Measurements from ENCODE around the gene VEZF1.
"Not testable (repeated sequence)": the region's sequence is repeated elsewhere in the genome, so short reads cannot be mapped to it uniquely, and the experiment has no call there.

Gene VEZF1

DNA sequence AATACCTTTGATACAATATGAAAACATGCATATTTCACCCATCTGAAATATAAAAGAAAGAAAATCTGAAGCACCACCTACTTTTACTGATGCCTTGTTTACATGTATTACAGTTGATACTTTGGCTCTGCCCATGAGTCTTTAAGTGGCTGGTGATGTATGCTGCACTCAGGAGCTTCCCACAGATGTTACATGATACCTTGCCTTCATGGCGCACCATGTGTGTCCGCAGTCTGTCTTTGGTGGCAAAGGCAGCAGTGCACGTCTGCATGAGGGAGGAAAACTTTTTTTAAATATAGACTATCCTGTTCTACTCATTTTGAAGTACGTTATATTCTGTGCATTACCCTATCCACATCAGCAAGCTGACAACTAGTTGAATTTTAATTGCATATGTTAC is 7.5 kb downstream of the VEZF1 start:
- Histone ChIP-seq H3K4me1 (ENCODE audit: control insufficient read depth, insufficient read depth, low read length) (peaks cover 38% of the 10 kb centered on the region), H3K27ac (ENCODE audit: low read depth, low read length) (no peak overlapping the region), H3K4me3 (ENCODE audit: low read length) (no peak overlapping the region), H3K9ac (ENCODE audit: low read length) (no peak overlapping the region), H3K27me3 (ENCODE audit: control insufficient read depth, insufficient read depth, low read length) (no peaks in the 10 kb centered on the region), H3K36me3 (ENCODE audit: control insufficient read depth, insufficient read depth, low read length) (peaks cover 30% of the 10 kb centered on the region)

DNA sequence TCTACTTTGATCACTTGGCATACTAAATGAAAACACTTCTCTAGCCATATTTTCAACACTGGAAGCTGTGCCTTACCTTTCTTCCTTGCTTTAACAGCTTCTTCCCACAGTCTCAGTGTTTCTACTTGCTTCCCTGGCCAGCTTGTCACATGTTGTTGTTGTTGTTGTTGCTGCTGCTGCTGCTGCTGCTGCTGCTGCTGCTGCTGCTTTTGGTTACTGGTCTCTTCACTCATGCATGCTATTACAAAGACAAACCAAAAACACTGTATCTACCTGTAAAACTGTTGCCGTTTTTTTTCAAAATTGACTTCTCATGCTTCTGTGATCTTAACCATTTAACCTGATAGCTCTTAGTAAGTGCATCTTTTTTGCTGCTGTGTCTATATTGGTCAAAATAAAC is 9.0 kb downstream of the VEZF1 start:
- Histone ChIP-seq H3K9ac (ENCODE audit: low read length) (no peak overlapping the region), H3K27me3 (ENCODE audit: control insufficient read depth, insufficient read depth, low read length) (no peaks in the 10 kb centered on the region), H3K4me1 (ENCODE audit: control insufficient read depth, insufficient read depth, low read length) (peaks cover 29% of the 10 kb centered on the region), H3K27ac (ENCODE audit: low read depth, low read length) (no peak overlapping the region), H3K36me3 (ENCODE audit: control insufficient read depth, insufficient read depth, low read length) (peaks cover 38% of the 10 kb centered on the region), H3K4me3 (ENCODE audit: low read length) (no peak overlapping the region)

DNA sequence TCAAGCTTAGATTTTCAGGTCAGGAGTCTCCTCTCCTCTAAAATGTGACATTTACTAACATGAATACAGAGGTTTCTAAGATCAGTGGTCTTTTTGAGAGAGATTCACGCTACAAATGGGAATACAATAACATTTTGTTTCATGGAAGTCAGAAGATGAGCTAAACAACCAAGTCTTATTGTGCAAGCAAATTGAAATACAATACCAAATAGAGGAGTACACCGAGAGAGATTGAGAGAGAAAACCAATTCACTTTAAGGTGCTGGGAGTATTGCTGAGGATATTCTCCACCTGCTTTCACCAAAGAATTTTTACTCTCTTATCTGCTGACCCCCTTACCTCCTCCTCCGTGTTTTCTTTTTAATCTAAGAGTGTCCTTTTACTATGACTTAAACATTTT is 11.5 kb downstream of the VEZF1 start:
- peaks cover 36% of the 10 kb centered on the region for H3K36me3 ChIP-seq (ENCODE audit: control insufficient read depth, insufficient read depth, low read length)
- H3K9ac ChIP-seq (ENCODE audit: low read length) = no peak overlapping the region
- H3K4me3 ChIP-seq (ENCODE audit: low read length) = no peak overlapping the region
- H3K27me3 ChIP-seq (ENCODE audit: control insufficient read depth, insufficient read depth, low read length) = no peaks in the 10 kb centered on the region
- peaks cover 7% of the 10 kb centered on the region for H3K4me1 ChIP-seq (ENCODE audit: control insufficient read depth, insufficient read depth, low read length)
- H3K27ac ChIP-seq (ENCODE audit: low read depth, low read length) = no peak overlapping the region

DNA sequence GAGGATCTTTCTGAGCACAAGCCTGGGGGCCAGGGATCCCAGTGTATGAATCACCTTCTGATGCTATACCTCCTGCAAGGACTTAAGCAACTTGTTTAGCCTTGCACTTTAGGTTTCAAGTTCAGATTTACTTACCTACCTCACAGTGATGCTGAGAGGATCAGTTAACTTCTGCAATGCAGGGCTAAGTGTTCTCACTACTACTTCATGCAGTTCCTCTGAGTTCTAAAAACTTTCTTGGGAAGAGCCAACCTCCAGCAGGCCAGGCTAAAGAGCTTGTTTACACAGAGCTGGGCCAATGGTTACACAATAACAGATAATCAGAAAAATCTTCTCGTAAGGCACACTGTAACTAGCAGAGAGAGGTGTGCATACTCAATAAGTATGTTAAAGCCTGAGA is 13.0 kb downstream of the VEZF1 start:
- Histone ChIP-seq H3K27me3 (ENCODE audit: control insufficient read depth, insufficient read depth, low read length) (no peaks in the 10 kb centered on the region), H3K27ac (ENCODE audit: low read depth, low read length) (no peak overlapping the region), H3K4me3 (ENCODE audit: low read length) (no peak overlapping the region), H3K9ac (ENCODE audit: low read length) (no peak overlapping the region), H3K4me1 (ENCODE audit: control insufficient read depth, insufficient read depth, low read length) (peaks cover 7% of the 10 kb centered on the region), H3K36me3 (ENCODE audit: control insufficient read depth, insufficient read depth, low read length) (peaks cover 31% of the 10 kb centered on the region)

DNA sequence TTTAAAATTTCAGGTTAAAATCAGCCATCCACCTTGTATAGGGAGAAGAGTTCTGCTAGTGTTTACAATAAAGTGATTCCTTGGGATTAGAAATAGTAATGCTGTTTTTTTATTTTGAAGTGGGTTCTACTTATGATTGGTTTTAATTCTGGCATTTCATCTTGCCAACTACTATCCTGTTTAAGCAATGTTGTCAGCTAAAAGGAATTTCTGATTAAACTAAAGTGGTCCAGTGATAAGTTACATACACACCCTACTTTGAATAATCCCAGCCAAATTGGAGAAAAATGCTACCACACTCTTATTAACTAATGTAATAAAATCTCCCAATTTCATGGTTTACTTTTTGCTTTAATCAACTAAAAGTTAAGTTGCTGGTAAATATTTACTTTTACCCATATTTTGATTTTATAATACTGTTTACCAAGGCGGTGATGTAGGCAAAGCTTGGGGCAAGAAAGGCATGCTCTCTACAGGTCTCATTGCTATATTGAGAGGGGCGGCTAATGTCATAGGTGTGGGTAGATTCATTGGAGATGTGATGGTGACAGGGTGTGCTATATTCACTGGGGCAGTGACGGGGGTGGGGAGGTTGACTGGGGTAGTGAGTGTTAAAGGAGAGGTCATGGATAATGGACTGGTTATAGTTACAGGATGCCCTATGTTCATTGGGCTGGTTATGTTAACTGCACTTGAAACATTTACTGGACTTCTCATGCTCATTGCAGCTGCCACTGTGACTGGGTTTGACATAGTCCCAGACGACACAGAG is 13.8 kb downstream of the VEZF1 start:
- peaks cover 31% of the 10 kb centered on the region for H3K36me3 ChIP-seq (ENCODE audit: control insufficient read depth, insufficient read depth, low read length)
- H3K9ac ChIP-seq (ENCODE audit: low read length); H3K4me3 ChIP-seq (ENCODE audit: low read length); H3K27me3 ChIP-seq (ENCODE audit: control insufficient read depth, insufficient read depth, low read length); H3K27ac ChIP-seq (ENCODE audit: low read depth, low read length); H3K4me1 ChIP-seq (ENCODE audit: control insufficient read depth, insufficient read depth, low read length): not testable (repeated sequence)

DNA sequence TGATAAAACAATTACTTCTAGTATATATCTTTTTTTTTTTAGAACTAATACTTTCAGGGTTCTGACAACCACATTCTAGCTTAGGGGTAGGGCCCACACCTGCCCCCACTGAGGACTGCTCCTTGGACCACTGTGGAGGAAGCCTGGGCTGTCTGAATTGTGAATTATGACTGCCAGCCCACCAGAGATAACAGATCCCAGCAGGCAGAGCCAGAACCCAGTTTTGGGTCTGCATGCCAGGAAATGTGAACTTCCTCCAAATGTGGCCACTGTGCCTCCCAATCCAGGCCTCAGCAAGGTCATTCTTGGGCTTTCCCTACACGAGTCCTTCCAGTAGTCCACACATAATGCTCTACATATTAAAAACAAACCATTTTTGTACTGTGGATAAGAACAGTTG is 15.9 kb downstream of the VEZF1 start:
- H3K27ac ChIP-seq (ENCODE audit: low read depth, low read length) = no peak overlapping the region
- peaks cover 18% of the 10 kb centered on the region for H3K36me3 ChIP-seq (ENCODE audit: control insufficient read depth, insufficient read depth, low read length)
- no peaks in the 10 kb centered on the region for H3K27me3 ChIP-seq (ENCODE audit: control insufficient read depth, insufficient read depth, low read length)
- peaks cover 7% of the 10 kb centered on the region for H3K4me1 ChIP-seq (ENCODE audit: control insufficient read depth, insufficient read depth, low read length)
- no peak overlapping the region for H3K9ac ChIP-seq (ENCODE audit: low read length)
- H3K4me3 ChIP-seq (ENCODE audit: low read length) = no peak overlapping the region

DNA sequence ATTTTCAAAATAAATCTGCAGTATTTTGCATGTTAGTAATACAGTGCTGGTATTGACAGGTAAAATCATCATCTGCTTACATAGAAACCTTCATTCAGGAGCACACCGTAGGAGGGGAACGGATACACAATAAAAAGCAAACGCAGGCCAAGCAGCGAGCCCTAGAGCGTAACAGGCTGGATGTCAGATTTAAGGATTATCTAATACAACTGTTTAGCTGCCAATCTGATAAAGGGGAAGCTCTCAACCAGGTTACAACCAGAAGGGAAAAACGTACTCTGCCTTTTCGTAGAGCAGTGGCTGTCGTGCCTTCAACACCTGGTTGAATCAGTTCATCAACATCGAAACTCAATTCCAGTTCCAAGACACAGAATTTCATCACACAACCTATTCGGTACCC is 16.5 kb downstream of the VEZF1 start:
- Histone ChIP-seq H3K27ac (ENCODE audit: low read depth, low read length) (no peak overlapping the region), H3K9ac (ENCODE audit: low read length) (no peak overlapping the region), H3K36me3 (ENCODE audit: control insufficient read depth, insufficient read depth, low read length) (peaks cover 12% of the 10 kb centered on the region), H3K4me1 (ENCODE audit: control insufficient read depth, insufficient read depth, low read length) (peaks cover 7% of the 10 kb centered on the region), H3K4me3 (ENCODE audit: low read length) (no peak overlapping the region), H3K27me3 (ENCODE audit: control insufficient read depth, insufficient read depth, low read length) (no peaks in the 10 kb centered on the region)

DNA sequence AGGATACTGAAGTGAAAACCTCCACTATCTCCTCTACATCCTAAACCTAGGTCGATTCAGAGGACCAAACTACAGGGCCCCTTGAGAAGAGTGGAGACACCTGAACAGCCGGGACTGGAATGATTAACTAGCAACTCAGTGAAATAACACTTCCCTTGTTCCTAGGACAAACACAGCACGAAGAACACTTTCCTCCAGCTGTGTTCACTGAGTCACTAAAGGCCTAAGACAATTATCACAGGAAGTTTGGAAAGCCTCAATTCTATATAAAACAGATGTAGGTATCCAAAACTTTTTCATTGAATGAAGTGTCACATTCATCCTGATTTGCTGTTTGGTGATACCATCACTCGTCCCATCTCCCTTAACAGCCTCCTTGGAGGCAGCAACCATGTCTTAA is 17.3 kb downstream of the VEZF1 start:
- Histone ChIP-seq H3K27ac (ENCODE audit: low read depth, low read length) (no peak overlapping the region), H3K4me1 (ENCODE audit: control insufficient read depth, insufficient read depth, low read length) (peaks cover 7% of the 10 kb centered on the region)

DNA sequence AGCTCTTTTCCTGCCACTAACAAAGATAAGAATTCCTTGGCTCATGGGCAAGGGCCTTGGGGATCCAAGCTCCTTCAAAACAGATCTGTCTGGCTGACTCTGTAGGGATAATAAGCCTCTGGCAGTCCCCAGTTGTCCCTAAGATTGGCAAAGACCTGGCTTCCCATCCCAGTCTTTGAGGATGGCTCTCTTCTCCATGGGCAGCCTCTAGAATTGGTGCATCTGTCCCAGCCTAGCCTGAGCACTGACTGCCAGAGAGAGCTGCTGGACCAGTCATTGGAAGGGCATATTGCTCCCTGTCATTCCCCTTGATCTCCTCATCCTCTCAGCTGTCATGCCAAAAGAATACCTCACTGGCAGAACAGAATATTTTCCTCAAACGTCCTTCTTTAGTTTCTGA is 19.6 kb downstream of the VEZF1 start:
- no peaks in the 10 kb centered on the region for H3K27me3 ChIP-seq (ENCODE audit: control insufficient read depth, insufficient read depth, low read length)
- H3K36me3 ChIP-seq (ENCODE audit: control insufficient read depth, insufficient read depth, low read length) = no peaks in the 10 kb centered on the region
- H3K4me1 ChIP-seq (ENCODE audit: control insufficient read depth, insufficient read depth, low read length) = no peaks in the 10 kb centered on the region
- no peak overlapping the region for H3K27ac ChIP-seq (ENCODE audit: low read depth, low read length)
- no peak overlapping the region for H3K4me3 ChIP-seq (ENCODE audit: low read length)
- no peak overlapping the region for H3K9ac ChIP-seq (ENCODE audit: low read length)

More for the DNA sequence above, 17.3 kb downstream of the VEZF1 start:
- no peak overlapping the region for H3K4me3 ChIP-seq (ENCODE audit: low read length)
- H3K27me3 ChIP-seq (ENCODE audit: control insufficient read depth, insufficient read depth, low read length) = no peaks in the 10 kb centered on the region
- H3K36me3 ChIP-seq (ENCODE audit: control insufficient read depth, insufficient read depth, low read length) = peaks cover 7% of the 10 kb centered on the region
- H3K9ac ChIP-seq (ENCODE audit: low read length) = no peak overlapping the region

DNA sequence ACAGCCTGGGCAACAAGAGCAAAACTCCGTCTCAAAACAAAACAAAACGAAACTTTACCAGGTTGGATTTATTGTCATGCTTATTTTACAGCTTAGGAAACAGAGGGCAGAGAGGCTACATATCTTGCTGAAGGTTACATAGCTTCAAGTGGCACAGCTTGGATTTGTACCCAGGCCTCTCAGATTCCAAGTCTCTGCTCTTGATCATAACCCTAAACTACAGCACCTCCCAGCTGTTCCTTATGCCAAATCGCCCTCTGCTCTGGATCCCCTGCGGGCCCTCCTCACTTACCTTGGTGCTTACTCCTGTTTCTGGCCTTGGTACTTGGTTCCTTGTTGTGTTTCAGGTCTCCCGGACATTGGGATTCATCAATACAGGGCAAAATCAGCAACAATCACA is 21.2 kb downstream of the VEZF1 start:
- Histone ChIP-seq H3K4me3 (ENCODE audit: low read length) (no peak overlapping the region), H3K27me3 (ENCODE audit: control insufficient read depth, insufficient read depth, low read length) (no peaks in the 10 kb centered on the region), H3K4me1 (ENCODE audit: control insufficient read depth, insufficient read depth, low read length) (no peaks in the 10 kb centered on the region), H3K36me3 (ENCODE audit: control insufficient read depth, insufficient read depth, low read length) (no peaks in the 10 kb centered on the region), H3K9ac (ENCODE audit: low read length) (no peak overlapping the region), H3K27ac (ENCODE audit: low read depth, low read length) (no peak overlapping the region)

DNA sequence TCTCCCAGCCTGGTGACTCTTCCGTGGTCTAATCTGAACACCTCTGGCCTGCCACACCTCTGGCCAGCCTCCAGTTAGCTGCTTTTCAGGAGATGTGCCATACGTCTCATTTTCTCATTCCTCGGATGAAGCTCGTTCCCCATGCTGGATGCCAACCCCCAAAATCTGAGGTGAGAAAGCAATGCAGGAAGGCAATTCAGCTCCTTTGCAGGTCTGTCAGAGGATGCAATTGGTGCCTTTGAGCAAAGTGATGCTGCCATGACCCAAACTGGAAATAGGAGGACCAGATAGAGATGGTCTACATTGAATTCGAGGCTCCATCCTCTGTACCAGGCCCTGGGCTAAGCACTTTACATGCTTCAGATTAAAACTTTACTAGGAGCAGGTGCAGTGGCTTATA is 21.8 kb downstream of the VEZF1 start:
- H3K27me3 ChIP-seq (ENCODE audit: control insufficient read depth, insufficient read depth, low read length) = no peaks in the 10 kb centered on the region
- no peak overlapping the region for H3K9ac ChIP-seq (ENCODE audit: low read length)
- no peak overlapping the region for H3K4me3 ChIP-seq (ENCODE audit: low read length)
- no peaks in the 10 kb centered on the region for H3K36me3 ChIP-seq (ENCODE audit: control insufficient read depth, insufficient read depth, low read length)
- no peaks in the 10 kb centered on the region for H3K4me1 ChIP-seq (ENCODE audit: control insufficient read depth, insufficient read depth, low read length)
- peak overlapping the region; percentile 13 for H3K27ac ChIP-seq (ENCODE audit: low read depth, low read length)

DNA sequence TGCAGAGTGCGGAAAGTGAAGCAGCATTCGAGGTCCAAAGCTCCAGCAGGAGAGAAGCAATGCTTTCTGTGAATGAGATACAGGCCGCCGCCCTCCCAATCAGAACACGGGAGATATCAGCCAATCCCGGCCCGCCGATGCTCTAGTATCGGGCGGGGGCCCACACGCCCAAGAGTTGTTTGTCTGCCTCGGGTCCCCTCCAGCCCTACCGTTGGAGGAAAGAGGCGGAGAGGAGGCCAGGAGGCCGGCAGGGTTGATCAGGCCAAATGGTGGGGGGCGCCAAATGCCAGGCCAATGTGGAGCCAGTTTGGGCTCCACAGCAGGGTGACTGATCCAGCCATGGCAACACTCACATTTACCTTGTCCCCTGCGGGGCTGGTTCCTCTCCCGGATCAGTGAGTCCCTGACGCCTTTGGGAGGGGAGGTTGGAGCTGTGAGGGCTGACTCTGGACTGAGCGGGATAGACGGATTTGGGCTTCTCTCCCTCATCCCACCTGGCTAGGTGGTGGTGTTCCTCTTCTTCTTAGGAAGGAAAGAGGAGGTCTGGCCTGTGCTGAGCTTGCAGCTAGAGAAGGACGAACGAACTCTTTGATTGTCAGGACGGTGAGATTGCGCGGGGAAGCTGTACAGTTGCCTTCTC is 22.4 kb downstream of the VEZF1 start:
- no peak overlapping the region for H3K4me3 ChIP-seq (ENCODE audit: low read length)
- H3K27me3 ChIP-seq (ENCODE audit: control insufficient read depth, insufficient read depth, low read length) = no peaks in the 10 kb centered on the region
- no peak overlapping the region for H3K27ac ChIP-seq (ENCODE audit: low read depth, low read length)
- H3K9ac ChIP-seq (ENCODE audit: low read length) = no peak overlapping the region
- no peaks in the 10 kb centered on the region for H3K36me3 ChIP-seq (ENCODE audit: control insufficient read depth, insufficient read depth, low read length)
- no peaks in the 10 kb centered on the region for H3K4me1 ChIP-seq (ENCODE audit: control insufficient read depth, insufficient read depth, low read length)

DNA sequence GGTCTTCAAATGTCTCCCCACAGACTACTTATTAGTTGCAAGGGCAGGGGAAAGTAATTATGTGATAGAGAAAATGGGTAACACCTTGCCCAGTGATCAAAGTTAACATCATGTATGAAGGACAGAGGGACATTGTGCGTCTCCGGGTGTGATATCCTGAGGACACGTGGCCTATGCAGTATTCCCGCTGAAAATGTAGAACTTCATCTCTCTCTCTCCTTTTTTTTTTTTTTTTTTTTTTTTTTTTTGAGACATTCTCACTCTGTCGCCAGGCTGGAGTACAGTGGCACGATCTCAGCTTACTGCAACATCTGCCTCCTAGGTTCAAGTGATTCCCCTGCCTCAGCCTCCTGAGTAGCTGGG is 24.9 kb downstream of the VEZF1 start:
- no peaks in the 10 kb centered on the region for H3K36me3 ChIP-seq (ENCODE audit: control insufficient read depth, insufficient read depth, low read length)
- no peaks in the 10 kb centered on the region for H3K27me3 ChIP-seq (ENCODE audit: control insufficient read depth, insufficient read depth, low read length)
- H3K9ac ChIP-seq (ENCODE audit: low read length) = no peak overlapping the region
- H3K27ac ChIP-seq (ENCODE audit: low read depth, low read length) = no peak overlapping the region
- no peaks in the 10 kb centered on the region for H3K4me1 ChIP-seq (ENCODE audit: control insufficient read depth, insufficient read depth, low read length)
- H3K4me3 ChIP-seq (ENCODE audit: low read length) = no peak overlapping the region
